Astrocyte of the cerebellum (primary cell): ENCODE data around the gene HECTD4.

ENCODE experiments used
- DNase-seq: peaks from one replicate; pipeline ENCODE4 v3.0.0-alpha.2; 2011; ENCODE audit warnings: low read depth
- H3K4me3 ChIP-seq: 2 replicates; pipeline ENCODE4 v1.5.1; 2011; ENCODE audit warnings: mild to moderate bottlenecking, low read depth, low read length, moderate library complexity
- CTCF ChIP-seq: IDR thresholded peaks from 2 replicates; pipeline ENCODE4 v1.5.1; 2012; ENCODE audit warnings: low read length, low read depth, moderate library complexity, mild to moderate bottlenecking; ENCODE audit errors: missing control alignments
- in situ Hi-C: cut with HindIII; loops from 2 replicates; pipeline ENCODE4 v1.10.0; 2017; ENCODE audit warnings: low sequenced_read_pairs

HECTD4 gene

GRCh38 chr12:112424126-112424525 lies 41.9 kb upstream of the HECTD4 start:
- no peak for DNase-seq
- in situ Hi-C loops, result no loop called here
- H3K4me3 ChIP-seq, result no peak overlapping the region
- TF ChIP-seq CTCF, result no peak

- no peak overlapping the region for H3K4me3 ChIP-seq
- in situ Hi-C loops, result no loop called here
- no peak for TF ChIP-seq CTCF
- no peak for DNase-seq
These were observed 40.3 kb upstream of the HECTD4 start for GRCh38 chr12:112422531-112422930.

- TF ChIP-seq CTCF, result no peak
- in situ Hi-C loops, result no loop called here
- H3K4me3 ChIP-seq, result no peak overlapping the region
- DNase-seq, result no peak
These were observed 39.1 kb upstream of the HECTD4 start for GRCh38 chr12:112421363-112421762.

GRCh38 chr12:112420740-112421139 lies 38.5 kb upstream of the HECTD4 start:
- TF ChIP-seq CTCF, result no peak
- no peak overlapping the region for H3K4me3 ChIP-seq
- no peak for DNase-seq
- in situ Hi-C loops, result no loop called here

- in situ Hi-C loops, result no loop called here
- H3K4me3 ChIP-seq, result peak overlapping the region; percentile 93
- peak; percentile 2 for TF ChIP-seq CTCF
- peak; percentile 37 for DNase-seq
These were observed 37.3 kb upstream of the HECTD4 start for GRCh38 chr12:112419297-112420133.

GRCh38 chr12:112418608-112419296 lies 36.5 kb upstream of the HECTD4 start, which contains the start of gene PTPN11:
Gene PTPN11, plus strand, starts transcription at chr12:112418947. Its CDS starts 165 bp downstream, at chr12:112419112.
- H3K4me3 ChIP-seq, result peak within 1 kb of the TSS; percentile 93
- in situ Hi-C loops, result no loop called here
- peak; percentile 29 for DNase-seq
- TF ChIP-seq CTCF, result peak; percentile 30
